PC-3 (cell line): ENCODE measurements around the gene KCND3.

Source experiments
- CTCF ChIP-seq: fragments of 300-600 bp; sonication (generic); conservative IDR thresholded peaks from 2 replicates; pipeline ENCODE4 v1.5.1; 2017; ENCODE audit warnings: antibody characterized with exemption, low read depth, mild to moderate bottlenecking, low read length
- EZH2 ChIP-seq: fragments of 300-600 bp; sonication (generic); IDR thresholded peaks from one replicate; pipeline ENCODE4 v1.6.1; 2017; ENCODE audit warnings: antibody characterized with exemption, mild to moderate bottlenecking, low read length; ENCODE audit not compliant: unreplicated experiment
- EZH2phosphoT487 ChIP-seq: fragments of 300-600 bp; sonication (generic); IDR thresholded peaks from 2 replicates; pipeline ENCODE4 v1.6.1; 2018; ENCODE audit warnings: mild to moderate bottlenecking, antibody characterized with exemption, low read length, borderline replicate concordance

- TF ChIP-seq CTCF, result no peak
- no peak for TF ChIP-seq EZH2
- no peak for TF ChIP-seq EZH2phosphoT487
These were observed 8.8 kb downstream of the KCND3 start for GRCh38 chr1:111980686-111981085.
